HG03139 (cell line): ENCODE data around the gene CSTF2T.
"Not testable (repeated sequence)": the region's sequence is repeated elsewhere in the genome, so short reads cannot be mapped to it uniquely, and the experiment has no call there.

Source experiments
- ATAC-seq: cut with Tn5 transposase; IDR thresholded peaks from one replicate; pipeline ENCODE4 v1.9.1; 2021; ENCODE audit not compliant: unreplicated experiment

CSTF2T gene

DNA sequence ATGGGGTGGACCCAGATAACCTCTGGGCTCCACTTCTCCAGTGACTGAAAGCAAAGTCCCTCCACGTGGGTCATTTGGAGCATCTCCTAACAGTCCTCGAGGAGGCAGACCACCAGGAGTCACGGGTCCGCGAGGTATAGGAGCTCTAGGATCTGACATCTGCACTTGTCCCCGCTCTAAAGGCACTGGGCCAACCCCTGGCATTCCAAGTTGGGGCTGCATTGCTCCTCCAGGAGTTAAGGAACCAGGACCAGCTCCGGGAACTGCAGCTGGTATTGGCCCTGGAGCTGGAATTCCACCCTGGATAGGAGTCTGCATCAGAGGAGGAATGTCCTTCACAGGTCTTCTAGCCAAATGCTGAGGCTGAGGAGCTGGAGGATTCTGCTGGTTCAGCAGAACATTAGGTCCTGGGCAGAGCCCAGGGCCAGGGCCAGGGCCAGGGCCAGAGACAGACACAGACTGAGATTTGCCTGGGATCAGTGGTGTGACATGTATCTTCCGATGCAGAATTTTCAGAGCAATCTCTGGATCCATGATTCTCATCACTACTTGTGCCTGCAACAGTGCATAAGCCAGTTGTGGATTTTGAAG is 827 bp downstream of the CSTF2T start:
- ATAC-seq, result no peak

DNA sequence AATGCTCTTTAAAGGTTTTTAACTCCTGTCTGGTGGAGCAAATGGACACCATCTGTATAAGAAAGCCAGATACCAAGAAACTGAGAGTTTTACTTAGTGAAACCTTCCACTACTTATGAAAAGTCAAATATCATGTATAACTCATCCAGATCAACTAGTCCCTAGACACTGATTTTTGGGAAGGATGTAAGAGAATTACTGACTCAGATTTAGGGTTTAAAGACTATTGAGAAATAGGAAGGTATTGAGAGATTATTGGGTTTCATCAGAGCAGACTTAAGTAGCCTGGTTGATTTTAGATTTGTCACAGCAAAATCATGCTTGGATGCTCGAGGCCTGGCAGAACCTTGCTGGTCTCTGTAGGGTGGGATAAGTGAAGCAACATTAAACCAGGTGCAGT is 3.1 kb downstream of the CSTF2T start:
- ATAC-seq, result no peak

DNA sequence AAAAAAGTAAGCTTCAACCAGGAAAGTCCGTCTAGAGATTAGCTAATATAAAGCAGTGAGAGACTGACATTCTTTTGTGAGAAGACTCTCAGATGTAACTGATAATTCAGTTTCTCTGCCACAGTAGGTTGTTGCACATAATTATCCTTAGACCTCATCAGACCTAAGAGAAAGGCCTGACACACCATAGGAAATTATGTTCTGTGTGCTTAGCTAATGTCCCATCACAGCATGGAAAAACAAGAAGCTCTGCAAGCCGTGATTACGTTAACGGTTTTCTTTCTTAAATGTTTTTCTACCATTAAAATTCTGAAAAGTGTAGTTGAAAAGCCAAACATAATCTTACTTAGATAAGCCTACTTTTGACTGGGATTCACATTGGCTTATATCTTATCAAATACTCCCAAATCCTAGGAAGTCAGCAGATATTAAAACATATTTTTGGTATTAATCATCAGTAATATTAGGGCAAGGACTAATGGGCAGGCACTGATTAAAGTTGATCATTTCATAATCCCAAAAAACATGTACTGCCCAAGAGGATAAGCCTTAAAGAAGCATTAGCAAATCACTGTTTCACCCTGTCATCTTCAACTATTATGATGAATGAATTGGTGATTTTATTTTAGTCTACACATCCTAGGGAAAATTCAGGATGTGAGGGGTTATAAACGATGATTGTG is 5.2 kb downstream of the CSTF2T start:
- no peak for ATAC-seq

DNA sequence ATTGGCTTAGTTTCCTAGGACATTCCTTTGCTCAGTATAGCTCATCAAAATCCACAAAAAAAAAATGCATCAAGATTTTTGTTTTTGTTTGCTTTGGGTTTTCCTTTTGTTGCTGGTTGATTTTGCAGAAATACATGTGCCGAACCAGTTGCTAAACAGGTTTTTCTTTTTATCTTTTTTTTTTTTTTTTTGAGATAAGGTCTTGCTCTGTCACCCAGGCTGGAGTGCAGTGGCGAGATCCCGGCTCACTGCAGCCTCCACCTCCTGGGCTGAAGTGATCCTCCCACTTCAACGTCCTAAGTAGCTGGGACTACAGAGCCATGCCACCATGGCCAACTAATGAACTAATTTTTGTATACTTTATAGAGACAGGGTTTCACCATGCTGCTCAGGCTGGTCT is 8.3 kb downstream of the CSTF2T start:
- no peak for ATAC-seq

DNA sequence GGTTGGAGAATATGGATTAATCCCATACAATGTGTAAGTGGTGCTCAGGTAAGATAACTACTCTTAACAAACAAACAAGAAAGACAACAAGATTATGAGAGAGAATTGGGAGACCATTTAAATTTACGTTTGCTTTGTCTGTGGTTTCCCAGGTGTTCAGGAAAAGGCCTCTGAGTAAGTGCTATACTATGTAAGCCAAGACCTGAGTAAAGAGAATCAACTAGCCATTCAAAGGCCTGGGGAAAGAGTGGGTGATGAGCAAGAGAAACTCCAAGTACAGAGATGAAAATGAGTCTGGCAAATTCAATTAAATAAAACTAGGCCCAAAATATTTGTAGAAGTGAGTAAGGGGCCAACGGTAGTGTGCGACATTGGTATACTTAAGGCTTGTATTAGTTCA is 9.9 kb downstream of the CSTF2T start:
- ATAC-seq, result no peak

DNA sequence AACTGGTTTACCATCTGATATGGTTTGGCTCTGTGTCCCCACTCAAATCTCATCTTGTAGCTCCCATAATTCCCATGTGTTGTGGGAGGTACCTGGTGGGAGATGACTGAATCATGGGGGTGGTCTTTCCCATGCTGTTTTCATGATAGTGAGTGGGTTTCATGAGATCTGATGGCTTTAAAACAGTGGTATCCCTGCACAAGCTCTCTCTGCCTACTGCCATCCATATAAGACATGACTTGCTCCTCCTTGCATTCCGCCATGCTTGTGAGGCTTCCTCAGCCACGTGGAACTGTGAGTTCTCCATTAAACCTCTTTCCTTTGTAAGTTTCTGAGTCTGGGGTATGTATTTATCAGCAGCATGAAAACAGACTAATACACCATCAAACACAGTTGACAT is 10.6 kb downstream of the CSTF2T start:
- ATAC-seq, result not testable (repeated sequence)

DNA sequence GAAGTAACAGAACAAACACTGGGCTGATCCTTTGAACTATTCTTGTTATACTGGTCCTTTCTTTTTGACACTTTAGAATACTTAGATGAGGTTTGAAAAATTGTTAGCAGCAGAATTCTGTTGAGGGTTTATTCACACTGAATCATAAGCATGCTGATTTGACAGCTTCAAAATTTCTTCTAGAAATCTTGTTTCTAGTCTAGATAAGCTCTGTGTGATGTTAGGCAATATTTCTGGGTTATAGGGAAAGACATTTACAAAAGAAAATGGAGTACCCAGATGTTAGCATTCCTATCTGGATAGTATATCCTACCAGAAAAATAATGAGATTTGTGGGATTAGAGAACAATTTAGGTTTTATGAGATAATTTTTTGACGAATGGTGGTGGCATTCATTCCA is 12.1 kb downstream of the CSTF2T start:
- no peak for ATAC-seq

DNA sequence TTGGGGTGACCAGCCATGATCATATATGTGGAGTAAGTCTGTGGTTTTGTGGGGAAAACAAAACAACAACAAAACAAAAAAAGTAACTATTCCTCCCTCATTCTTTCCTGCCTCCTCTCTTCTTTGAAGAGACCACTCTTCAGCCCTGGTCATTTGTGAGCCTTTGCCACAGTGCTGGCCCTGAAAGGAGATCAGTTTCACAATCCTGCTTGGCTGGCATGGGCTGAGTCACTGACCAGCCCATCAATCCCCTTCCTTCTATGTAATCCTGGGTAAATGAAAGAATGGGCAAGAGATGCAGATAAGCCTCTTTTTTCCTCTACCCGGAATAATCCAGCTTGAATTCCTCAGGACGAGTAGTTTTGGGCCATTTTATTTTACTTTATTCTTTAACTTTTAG is 13.6 kb downstream of the CSTF2T start:
- ATAC-seq, result no peak

DNA sequence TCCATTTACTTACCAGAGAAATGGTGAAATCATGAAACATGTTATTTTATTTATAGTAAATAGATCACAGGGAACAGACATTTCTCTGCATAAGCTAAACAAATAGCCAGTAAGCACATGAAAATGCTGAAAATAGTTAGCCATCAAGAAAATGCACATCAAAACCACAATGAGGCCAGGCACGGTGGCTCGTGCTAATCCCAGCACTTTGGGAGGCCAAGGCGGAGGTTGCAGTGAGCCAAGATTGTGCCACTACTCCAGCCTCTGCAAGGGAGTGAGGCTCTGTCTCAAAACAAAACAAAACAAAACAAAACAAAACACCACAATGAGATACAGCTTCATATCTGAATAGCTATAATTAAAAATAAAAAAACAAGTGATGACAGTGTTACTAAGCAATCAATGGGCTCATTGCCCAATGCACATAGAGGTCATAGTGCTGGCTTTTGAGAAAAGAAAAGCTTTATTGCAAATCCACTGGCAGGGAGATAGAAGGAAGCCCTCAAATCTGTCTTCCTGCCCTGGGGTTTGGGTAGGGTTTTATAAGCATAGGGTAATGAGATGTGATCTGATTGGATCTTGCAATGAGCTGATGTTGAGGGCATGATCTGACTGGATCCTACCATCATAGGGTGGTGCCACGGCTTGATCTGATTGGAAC is 16.2 kb downstream of the CSTF2T start:
- no peak for ATAC-seq

DNA sequence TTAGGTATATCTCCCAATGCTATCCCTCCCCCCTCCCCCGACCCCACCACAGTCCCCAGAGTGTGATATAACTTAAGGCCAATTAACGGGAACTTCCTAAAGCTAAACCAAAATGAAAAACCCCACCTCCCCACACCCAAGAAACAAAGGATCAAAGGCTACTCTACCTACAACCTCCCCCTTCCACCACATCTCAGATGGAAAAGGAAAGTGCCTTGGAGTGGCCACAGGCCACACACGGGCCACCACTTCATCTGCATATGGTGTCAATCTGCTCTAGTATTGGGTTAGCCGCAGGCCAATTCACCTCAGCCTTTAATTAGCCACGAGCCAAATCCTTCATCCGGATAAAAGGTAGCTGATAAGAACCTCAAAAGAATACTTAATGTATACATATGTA is 19.6 kb downstream of the CSTF2T start:
- no peak for ATAC-seq

DNA sequence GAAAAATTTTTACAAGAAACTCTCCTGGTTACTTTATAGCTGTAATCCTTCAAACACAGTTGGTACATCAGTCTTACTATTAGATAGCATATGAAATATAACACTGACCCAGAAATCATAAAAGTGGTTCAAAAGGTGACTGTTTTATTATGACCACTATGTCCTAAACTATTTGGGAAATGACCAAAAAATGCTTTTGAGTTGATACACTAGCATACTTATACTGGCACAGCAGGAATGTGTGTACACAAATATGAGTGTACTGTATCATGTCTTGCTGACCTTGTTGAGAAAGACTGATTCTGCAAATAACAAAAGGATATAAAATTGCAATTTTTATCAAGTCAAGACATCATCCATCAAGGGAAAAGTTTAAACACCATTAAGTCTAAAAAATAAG is 24.3 kb downstream of the CSTF2T start:
- no peak for ATAC-seq

DNA sequence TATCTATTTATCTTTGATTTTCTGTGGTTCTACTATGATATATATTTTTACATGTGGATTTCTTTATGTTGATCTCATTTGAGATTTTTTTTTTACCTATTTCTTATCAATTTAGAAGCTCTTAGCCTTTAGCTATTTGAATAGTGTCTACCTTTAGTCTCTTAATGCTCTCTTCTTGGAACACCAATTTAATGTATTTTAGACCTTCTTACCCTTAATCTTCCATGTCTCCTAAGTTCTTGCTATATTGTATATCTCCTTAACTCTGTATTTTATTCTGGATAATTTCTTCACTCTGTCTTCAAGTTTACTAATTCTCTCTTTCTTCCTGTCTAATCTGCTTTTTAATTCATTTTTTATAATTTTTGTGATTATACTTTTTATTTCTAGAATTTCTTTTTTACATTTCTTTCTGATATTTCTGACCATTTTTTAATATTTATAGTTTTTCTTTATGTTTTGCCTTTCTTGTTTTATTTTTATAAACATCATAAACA is 27.3 kb downstream of the CSTF2T start:
- ATAC-seq, result no peak

DNA sequence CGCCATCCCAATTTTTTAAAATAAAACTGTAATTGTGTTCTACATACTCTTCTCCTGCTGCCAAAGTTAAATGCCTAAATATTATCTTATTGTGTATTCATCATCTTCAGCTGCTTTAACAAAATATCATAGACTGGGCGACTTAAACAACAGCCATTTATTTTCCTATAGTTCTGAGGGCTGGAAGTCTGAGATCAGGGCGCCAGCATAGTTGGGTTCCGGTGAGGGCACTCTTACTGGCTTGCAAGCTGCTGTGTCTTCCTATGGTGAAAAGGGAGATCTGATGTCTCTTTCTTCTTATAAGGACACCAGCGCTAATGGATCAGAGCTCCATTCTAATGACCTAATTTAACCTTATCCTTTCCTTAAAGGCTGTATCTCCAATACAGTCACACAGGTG is 30.4 kb downstream of the CSTF2T start:
- no peak for ATAC-seq

DNA sequence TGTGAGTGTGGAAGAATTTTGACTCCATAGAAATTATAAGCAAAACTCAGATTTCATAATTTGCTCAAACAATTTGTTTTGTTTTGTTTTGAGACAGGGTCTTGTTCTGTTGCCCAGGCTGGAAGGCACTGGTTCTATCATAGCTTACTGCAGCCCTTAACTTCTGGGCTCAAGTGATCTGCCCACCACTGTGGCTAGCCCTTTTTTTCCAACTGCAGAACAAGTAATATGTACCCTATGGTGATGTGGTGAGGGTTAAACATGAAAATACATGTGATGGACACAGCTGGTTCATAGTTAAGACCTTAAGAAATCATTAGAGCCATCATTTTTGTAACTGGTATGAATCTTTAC is 31.1 kb downstream of the CSTF2T start:
- no peak for ATAC-seq

DNA sequence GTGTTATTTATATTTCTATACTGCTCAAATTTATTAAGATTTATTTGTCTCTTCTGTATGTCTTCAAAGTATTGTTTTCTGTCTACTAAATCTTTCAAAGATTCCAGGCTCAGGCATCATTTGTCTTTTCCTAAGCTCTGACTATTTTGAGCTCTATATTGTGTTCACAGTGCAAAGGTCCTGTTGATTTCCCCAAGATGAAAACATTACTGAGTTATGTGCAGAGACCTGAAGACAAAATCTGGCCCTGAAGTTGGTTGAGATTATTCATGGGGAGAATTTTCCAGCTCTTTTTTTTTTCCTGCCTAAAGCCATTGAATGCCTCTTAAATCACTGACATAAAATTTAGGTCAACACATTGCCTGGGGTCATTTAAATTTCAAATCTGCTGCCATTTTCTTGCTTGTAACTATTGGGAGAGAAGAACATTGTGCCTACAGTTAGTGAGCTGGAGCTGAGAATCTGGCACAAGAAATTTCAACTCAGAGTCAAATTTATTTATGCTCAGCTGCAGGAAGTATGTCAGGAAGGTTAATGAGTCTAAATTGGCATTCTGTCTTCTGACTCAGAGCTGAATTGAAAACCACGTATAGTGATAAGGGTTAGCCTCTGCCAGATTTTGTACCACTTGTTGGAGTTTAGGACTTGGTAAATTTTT is 31.6 kb downstream of the CSTF2T start:
- ATAC-seq, result no peak

DNA sequence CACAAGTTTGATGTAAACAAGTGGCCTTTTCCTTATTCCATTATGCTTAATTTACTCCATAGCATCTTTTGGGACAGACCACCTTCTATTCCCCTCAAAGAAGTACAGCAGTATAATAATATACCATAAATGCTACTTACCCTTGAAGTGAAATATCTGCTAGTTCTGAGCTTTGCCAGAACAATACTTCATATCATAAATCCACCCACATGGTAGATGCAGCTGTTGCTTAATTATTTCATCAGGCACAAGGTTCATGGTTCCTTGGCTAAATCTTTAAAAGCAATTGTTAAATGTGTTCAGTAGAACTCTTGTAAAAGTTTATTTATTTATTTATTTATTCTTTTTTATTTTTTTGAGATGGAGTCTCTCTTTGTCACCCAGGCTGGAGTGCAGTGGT is 32.9 kb downstream of the CSTF2T start:
- no peak for ATAC-seq

DNA sequence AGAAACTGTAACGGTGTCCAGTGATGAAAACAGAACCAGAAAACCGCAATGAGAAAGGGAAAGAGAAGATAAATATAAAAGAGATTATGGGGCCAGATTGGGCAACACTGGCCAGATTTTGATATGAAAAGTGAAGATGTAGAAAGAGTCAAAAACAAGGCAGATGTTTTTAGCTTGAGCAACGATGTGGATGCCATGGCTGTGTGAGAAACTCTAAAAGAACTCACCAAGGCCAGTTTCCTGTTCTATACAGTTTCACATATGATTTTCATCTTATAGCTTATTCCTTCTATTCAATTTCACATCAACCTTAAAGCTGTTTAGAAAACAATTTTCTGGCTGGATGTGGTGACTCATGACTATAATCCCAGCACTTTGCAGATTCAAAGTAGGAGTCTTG is 36.3 kb downstream of the CSTF2T start:
- ATAC-seq, result no peak

DNA sequence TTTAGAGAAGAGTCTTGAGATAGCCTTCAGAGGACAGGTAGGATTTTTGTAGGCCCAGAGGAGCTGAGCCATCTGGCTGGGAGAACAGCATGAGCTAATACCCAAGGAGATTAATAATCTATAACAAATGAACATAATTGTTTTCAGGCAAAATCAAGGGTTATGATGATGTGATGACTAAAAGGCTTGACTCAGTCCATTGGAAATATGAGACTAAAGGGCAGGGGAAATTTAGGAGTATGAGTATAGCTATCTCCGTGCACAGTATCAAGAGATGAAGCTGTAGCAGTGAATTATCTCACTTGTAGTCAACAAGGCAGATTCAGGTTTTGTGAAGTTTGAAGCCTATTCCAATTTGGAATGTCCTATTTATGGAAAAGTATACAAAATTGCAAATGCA is 40.1 kb downstream of the CSTF2T start:
- ATAC-seq, result no peak

DNA sequence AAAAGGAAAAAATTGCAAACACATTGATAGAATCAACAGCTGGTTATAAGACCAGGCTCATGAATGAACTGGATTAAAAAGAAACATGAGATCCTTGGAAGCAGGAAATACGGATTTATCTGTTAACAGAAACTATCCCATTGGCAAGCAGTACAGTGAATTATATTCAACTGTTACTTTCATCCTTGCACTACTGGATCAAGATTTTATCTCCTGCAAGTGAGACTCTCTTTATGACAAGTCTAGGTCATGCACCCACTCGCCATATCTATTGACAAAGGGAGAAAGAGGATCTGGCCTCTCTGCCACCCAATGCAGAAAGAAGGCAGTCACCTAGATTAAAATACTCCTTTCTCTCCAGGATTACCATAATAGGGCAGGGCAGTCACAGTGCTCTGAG is 41.4 kb downstream of the CSTF2T start:
- ATAC-seq, result no peak

DNA sequence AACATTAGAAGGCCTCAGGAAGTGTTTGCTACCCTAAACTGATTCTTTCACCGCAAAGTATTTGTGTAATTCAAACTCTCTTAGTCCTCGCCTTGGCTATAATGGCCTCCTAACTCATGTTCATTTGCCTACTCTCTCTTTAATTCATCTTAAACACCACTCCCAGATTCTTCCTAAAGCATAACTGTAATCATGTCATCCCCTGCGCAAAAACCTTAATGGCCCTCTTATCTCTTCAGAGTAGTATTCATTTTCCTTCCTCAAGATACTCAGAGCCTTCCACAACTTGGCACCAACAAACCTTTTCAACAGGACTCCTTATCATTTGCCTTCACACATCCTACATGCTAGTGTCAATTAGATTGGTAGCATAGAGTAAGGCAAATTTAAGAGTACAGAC is 42.9 kb downstream of the CSTF2T start:
- no peak for ATAC-seq

DNA sequence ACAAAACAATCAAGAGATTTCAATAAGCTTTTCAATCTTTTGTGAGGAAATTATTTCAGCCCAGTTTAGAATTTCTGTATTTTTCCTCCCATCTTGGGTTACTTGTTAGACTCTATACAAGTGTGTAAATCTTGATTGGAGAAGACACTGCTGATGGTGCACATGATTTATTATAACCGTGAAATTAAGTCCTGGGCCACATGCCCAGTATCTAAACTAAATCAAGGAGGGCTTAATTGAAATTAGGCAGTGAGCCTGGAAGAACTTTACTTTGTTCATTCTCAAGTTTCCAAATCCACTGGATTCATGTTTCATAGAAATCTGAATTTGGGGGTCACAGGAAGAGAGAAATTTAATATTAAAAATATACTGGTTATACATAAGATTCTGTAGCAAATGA is 44.5 kb downstream of the CSTF2T start:
- no peak for ATAC-seq

DNA sequence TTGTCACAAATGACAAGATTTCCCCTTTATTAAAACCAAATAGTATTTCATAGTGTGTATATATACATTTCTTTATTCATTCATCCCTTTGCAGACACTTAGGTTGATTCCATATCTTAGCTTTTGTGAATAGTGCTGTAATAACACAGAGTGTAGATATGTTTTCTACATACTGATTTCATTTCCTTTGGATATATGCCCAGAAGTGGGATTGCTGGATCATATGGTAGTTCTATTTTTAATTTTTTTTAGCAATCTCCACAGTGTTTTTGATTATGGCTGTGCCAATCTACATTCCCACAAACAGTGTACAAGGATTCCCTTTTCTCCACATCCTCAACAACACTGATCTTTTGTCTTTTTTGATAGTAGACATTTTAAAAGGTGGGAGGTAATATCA is 46.4 kb downstream of the CSTF2T start:
- no peak for ATAC-seq
